BJ (cell line): ENCODE results near the gene CRYBB1. TPM values are rescaled to one million over a fixed set of nuclear protein-coding genes. Genes with fewer than 3 reads are reported as not detected.

Source experiments
- CTCF ChIA-PET: fragments of 350-600 bp; formaldehyde crosslinking; extraction: SDS; loops from one replicate; lab custom pipeline; 2021; ENCODE audit warnings: antibody characterized with exemption, inconsistent platforms; lab: Yijun Ruan, JAX
- POLR2A ChIA-PET: fragments of 300-600 bp; sonication (Branson Sonifier 250); formaldehyde crosslinking; extraction: SDS; loops from one replicate; lab custom pipeline; 2021; ENCODE audit warnings: antibody characterized with exemption; lab: Charles Lee
- DNase-seq: peaks from one replicate; pipeline ENCODE4 v3.0.0-alpha.2; 2011; ENCODE audit warnings: low read depth
- H3K27me3 ChIP-seq: 2 replicates; pipeline ENCODE4 v1.6.0; 2011; ENCODE audit warnings: low read length; ENCODE audit not compliant: control insufficient read depth, insufficient read depth
- H3K36me3 ChIP-seq: 2 replicates; pipeline ENCODE4 v1.5.1; 2011; ENCODE audit warnings: low read length; ENCODE audit not compliant: control insufficient read depth, insufficient read depth
- H3K4me3 ChIP-seq: 2 replicates; pipeline ENCODE4 v1.5.1; 2011; ENCODE audit warnings: low read depth, mild to moderate bottlenecking, control low read depth, low read length
- polyA plus RNA-seq: library from polyadenylated mRNA; depleted of rRNA; stranded (reverse); fragments of >200 nt; gene quantifications from 2 replicates; pipeline ENCODE4 v1.2.3, GENCODE V29; 2011
- TF ChIP-seq, protein P1 (sequence below): IDR thresholded peaks from 2 replicates; pipeline ENCODE4 v1.5.1; 2011; ENCODE audit warnings: low read depth, mild to moderate bottlenecking, control low read depth, inconsistent platforms, low read length, moderate library complexity; ENCODE audit not compliant: insufficient read depth

Gene CRYBB1
- polyA plus RNA-seq, 1 experiment, result not detected

GRCh38 chr22:26587991-26588613, 29.7 kb downstream of the CRYBB1 start:
- TF ChIP-seq, protein P1, sequence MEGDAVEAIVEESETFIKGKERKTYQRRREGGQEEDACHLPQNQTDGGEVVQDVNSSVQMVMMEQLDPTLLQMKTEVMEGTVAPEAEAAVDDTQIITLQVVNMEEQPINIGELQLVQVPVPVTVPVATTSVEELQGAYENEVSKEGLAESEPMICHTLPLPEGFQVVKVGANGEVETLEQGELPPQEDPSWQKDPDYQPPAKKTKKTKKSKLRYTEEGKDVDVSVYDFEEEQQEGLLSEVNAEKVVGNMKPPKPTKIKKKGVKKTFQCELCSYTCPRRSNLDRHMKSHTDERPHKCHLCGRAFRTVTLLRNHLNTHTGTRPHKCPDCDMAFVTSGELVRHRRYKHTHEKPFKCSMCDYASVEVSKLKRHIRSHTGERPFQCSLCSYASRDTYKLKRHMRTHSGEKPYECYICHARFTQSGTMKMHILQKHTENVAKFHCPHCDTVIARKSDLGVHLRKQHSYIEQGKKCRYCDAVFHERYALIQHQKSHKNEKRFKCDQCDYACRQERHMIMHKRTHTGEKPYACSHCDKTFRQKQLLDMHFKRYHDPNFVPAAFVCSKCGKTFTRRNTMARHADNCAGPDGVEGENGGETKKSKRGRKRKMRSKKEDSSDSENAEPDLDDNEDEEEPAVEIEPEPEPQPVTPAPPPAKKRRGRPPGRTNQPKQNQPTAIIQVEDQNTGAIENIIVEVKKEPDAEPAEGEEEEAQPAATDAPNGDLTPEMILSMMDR, result no peak
- DNase-seq, result no peak
- Histone ChIP-seq H3K4me3 (no peak overlapping the region), H3K36me3 (no peaks in the 10 kb centered on the region), H3K27me3 (peaks cover 2% of the 10 kb centered on the region; the same call in 1 of the 2 replicates)
- POLR2A ChIA-PET, result no interaction called here
- CTCF ChIA-PET, result interaction anchor here (1.5 kb wide), 1 partner anchor 85 kb away, joined by 5 read pairs; no protein-coding TSS in a partner anchor

- TF ChIP-seq, protein P1, result no peak
- POLR2A ChIA-PET, result no interaction called here
- Histone ChIP-seq H3K4me3 (no peak overlapping the region), H3K27me3 (no peaks in the 10 kb centered on the region), H3K36me3 (no peaks in the 10 kb centered on the region)
- DNase-seq, result no peak
- CTCF ChIA-PET, result interaction anchor here (0.6 to 1.5 kb wide), 2 partner anchors 50 to 84 kb away, joined by 3 to 5 read pairs; no protein-coding TSS in a partner anchor
Observed at GRCh38 chr22:26586556-26587325, 31.1 kb downstream of the CRYBB1 start.

DNA sequence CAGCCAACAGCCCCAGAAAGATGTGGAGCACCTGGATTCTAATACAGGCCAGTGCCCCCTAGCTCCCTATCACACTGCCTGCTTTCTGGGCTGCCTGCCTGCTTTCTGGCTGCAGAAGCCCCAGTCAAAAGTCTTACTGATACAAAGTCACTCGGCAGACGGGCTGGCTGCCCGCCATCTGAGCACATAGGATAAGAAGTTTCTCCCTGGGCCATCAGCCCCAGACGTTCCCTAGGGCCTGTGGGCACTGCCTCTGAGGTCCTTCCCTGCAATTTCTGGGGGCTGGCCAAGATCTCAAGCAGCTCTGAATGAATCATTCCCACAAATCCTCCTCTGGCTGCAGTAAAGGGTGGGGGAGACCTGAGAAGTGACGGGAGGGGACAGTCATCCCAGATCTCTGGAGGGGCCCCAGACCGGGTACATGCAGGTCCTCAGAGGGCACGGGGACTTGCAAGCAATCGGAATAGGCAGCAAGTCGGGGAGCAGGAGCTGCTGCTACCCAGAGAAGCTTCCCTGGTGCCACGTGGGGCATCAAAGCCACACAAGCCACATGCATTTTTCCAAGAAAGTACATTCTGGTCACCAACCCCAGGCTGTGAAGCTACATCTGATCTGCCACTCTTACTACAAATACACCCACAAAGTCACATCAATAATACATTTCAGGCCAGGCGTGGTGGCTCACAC, 32.6 kb downstream of the CRYBB1 start:
- H3K4me3 ChIP-seq, result no peak overlapping the region
- ChIA-PET CTCF (interaction anchor here (0.7 to 1.7 kb wide), 3 partner anchors 9 to 31 kb away, joined by 4 read pairs; no protein-coding TSS in a partner anchor), POLR2A (no interaction called here)
- TF ChIP-seq, protein P1, result peak; percentile 29; the same call in 1 of the 2 replicates
- no peaks in the 10 kb centered on the region for H3K36me3 ChIP-seq
- no peaks in the 10 kb centered on the region for H3K27me3 ChIP-seq
- DNase-seq, result peak; percentile 37

DNA sequence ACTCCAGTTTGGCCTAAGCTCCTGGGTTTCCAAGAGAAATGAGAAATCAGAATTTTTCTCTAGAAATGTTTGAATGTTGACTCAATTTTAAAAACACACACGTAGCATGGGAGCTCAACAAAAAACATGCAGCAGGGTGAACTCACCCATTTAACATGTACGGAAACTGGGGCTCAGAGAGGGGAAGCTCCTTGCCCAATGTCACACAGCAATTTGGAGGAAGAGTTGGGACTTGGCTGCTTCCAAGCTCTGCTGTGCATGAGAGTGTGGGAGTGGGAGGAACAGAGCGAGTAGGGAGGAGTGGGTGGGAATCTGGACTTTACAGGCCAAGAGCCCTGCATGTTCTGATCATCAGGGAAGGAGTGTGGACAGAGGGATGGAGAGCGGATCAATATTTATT, 33.8 kb downstream of the CRYBB1 start:
- Histone ChIP-seq H3K36me3 (no peaks in the 10 kb centered on the region), H3K4me3 (no peak overlapping the region), H3K27me3 (no peaks in the 10 kb centered on the region)
- CTCF ChIA-PET, result interaction anchor here (1.4 kb wide), 1 partner anchor 82 kb away, joined by 4 read pairs; no protein-coding TSS in a partner anchor
- no peak for DNase-seq
- POLR2A ChIA-PET, result interaction anchor here (0.6 kb wide), 1 partner anchor 193 kb away, joined by 4 read pairs; no protein-coding TSS in a partner anchor
- TF ChIP-seq, protein P1, result no peak
